Adrenal gland (tissue), 12 donors: ENCODE data around the gene CD163L1. TPM values are rescaled to one million over a fixed set of nuclear protein-coding genes. Genes with fewer than 3 reads are reported as not detected.

Source experiments
- DNase-seq, 7 donors: peaks; one replicate each; pipeline ENCODE4 v3.0.0-alpha.2; 2019 to 2020
- H3K27ac ChIP-seq, 5 donors: fragments of 200-600 bp; sonication (generic) in 4 of 5; 1 replicate in 3 of 5; 2 replicates in 2 of 5; pipeline versions ENCODE4 v1.5.1 to v1.8.0; 2016 to 2020; ENCODE audit warnings: mild to moderate bottlenecking in 1 of 5
- H3K27me3 ChIP-seq: fragments of 200-600 bp; 2 replicates; pipeline ENCODE4 v1.8.0; 2021
- H3K36me3 ChIP-seq, 2 donors: fragments of 200-600 bp; replicated peaks in 1 of 2; 1 replicate in 1 of 2; 2 replicates in 1 of 2; pipeline versions ENCODE4 v1.5.1 to v1.8.0; 2018 to 2022
- H3K4me1 ChIP-seq, 2 donors: fragments of 200-600 bp; replicated peaks in 1 of 2; 1 replicate in 1 of 2; 2 replicates in 1 of 2; pipeline versions ENCODE4 v1.5.1 to v1.8.0; 2018 to 2021
- H3K4me3 ChIP-seq, 4 donors: fragments of 200-600 bp; sonication (generic) in 3 of 4; one replicate each; pipeline ENCODE4 v1.5.1; 2016 to 2018
- H3K9me3 ChIP-seq, 3 donors: fragments of 200-600 bp; sonication (generic) in 1 of 3; replicated peaks in 1 of 3; 1 replicate in 2 of 3; 2 replicates in 1 of 3; pipeline versions ENCODE4 v1.5.1 to v1.8.0; 2016 to 2021
- POLR2A ChIP-seq, 2 donors: fragments of 450-650 bp; IDR thresholded peaks; one replicate each; pipeline ENCODE4 v1.6.1; 2017; ENCODE audit warnings: antibody characterized with exemption in 2 of 2, mild to moderate bottlenecking in 2 of 2, moderate library complexity in 1 of 2
- WGBS, 4 donors: extraction: QIAGEN DNeasy Blood & Tissue Kit in 2 of 4; methylation state at CpG; one replicate each; pipeline versions ENCODE4 v1.1.5 to v1.1.7; 2013 to 2017; 5-methylcytosine and 5-hydroxymethylcytosine counted together
- intact Hi-C, 2 donors: fragments of 100-400 bp; cut with DNase I; formaldehyde crosslinking; loops; one replicate each; pipeline versions ENCODE4 v1.14.1 to v1.15.0; 2022 to 2023
- polyA plus RNA-seq, 3 donors: library from polyadenylated mRNA; stranded (reverse); fragments of 200-250 nt in 2 of 3; fragments of 350-450 nt in 1 of 3; fragmentation: Illumina TruSeq in 1 of 3; extraction: RNeasy Lipid Tissue Mini Kit (QIAGEN cat#74804) in 1 of 3; gene quantifications; one replicate each; pipeline ENCODE4 v1.2.3, GENCODE V29; 2013 to 2014
- total RNA-seq, 9 donors: library from RNA; depleted of rRNA in 4 of 9; stranded (reverse); fragments of >200 nt in 4 of 9; fragments of 120-200 nt in 1 of 9; fragmentation: NEBNext Ultra II Directional in 1 of 9; extraction: Animal tissue kit (Norgen Biotek cat#: 25700) in 1 of 9; gene quantifications; one replicate each; pipeline versions ENCODE4 v1.1.0 to v1.2.4, GENCODE V29; 2013 to 2023
- TF ChIP-seq, protein P1 (sequence below), 6 experiments: fragments of 450-650 bp in 4 of 6; fragments of 200-600 bp in 2 of 6; sonication (generic) in 1 of 6; IDR thresholded peaks; 1 replicate in 5 of 6; 2 replicates in 1 of 6; pipeline versions ENCODE4 v1.5.1 to v1.8.0; 2016 to 2021; ENCODE audit warnings: antibody characterized with exemption in 6 of 6, mild to moderate bottlenecking in 2 of 6, moderate library complexity in 1 of 6
- donor health status: healthy with polysubstance abuse.
- donor health status: Bipolar disorder and iron deficiency.
- donor health status: DM: yes; HTN: yes; CAD: no.
- donor health status: DM: no; HTN: no; CAD: no.
- donor health status: DM: no; HTN: no; CAD: no.
- donor health status: DM: yes; HTN: yes; CAD: no.

The CD163L1 gene
- total and polyA plus RNA-seq, 12 donors: 1.1 to 8.9 (median 4.0) TPM

GRCh38 chr12:7459973-7460372, 16.0 kb upstream of the CD163L1 start:
- 76 to 90% (median 77%) methylated on average over 2 to 3 of the region's 3 CpGs for WGBS, 4 donors
- intact Hi-C loops: loop anchor here in 1 of 2 donors (2.0 kb wide), 1 partner anchor 237 kb away; no protein-coding TSS in a partner anchor
- DNase-seq: no peak
- Histone ChIP-seq H3K27me3 (no peaks in the 10 kb centered on the region), H3K9me3 (no peaks in the 10 kb centered on the region), H3K36me3 (no peaks in the 10 kb centered on the region), H3K27ac (no peak overlapping the region), H3K4me1 (no peaks in the 10 kb centered on the region), H3K4me3 (no peak overlapping the region)
- TF ChIP-seq, protein P1, sequence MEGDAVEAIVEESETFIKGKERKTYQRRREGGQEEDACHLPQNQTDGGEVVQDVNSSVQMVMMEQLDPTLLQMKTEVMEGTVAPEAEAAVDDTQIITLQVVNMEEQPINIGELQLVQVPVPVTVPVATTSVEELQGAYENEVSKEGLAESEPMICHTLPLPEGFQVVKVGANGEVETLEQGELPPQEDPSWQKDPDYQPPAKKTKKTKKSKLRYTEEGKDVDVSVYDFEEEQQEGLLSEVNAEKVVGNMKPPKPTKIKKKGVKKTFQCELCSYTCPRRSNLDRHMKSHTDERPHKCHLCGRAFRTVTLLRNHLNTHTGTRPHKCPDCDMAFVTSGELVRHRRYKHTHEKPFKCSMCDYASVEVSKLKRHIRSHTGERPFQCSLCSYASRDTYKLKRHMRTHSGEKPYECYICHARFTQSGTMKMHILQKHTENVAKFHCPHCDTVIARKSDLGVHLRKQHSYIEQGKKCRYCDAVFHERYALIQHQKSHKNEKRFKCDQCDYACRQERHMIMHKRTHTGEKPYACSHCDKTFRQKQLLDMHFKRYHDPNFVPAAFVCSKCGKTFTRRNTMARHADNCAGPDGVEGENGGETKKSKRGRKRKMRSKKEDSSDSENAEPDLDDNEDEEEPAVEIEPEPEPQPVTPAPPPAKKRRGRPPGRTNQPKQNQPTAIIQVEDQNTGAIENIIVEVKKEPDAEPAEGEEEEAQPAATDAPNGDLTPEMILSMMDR (IDR thresholded peaks at IDR 0.05): no peak
- no peak for TF ChIP-seq POLR2A (IDR thresholded peaks at IDR 0.05)

DNA sequence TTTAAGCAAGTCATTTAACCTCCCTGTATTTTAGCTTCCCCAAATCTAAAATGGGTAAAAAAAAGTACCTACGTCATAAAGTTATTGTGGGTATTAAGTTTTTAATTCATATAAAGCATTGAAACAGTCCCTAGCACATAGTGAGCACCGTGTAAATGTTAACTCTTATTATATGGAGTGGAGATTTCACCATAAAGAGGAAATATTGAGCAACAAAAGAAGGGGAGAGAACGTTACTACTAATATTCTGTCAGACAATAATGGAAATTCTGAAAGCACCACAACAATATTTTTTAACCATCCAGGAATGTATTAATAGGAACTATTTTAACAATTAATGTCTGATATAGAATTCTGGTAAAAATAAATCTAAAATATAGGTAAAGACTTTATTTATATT, 7.8 kb upstream of the CD163L1 start:
- intact Hi-C loops: no loop called here
- no peaks in the 10 kb centered on the region for H3K27me3 ChIP-seq
- H3K4me1 ChIP-seq: no peaks in the 10 kb centered on the region
- no peaks in the 10 kb centered on the region for H3K9me3 ChIP-seq
- 47 to 61% (median 59%) methylated on average over 3 of the region's 3 CpGs for WGBS, 4 donors
- TF ChIP-seq, protein P1 (IDR thresholded peaks at IDR 0.05): no peak
- TF ChIP-seq POLR2A (IDR thresholded peaks at IDR 0.05): no peak
- DNase-seq: no peak
- H3K4me3 ChIP-seq: no peak overlapping the region
- no peak overlapping the region for H3K27ac ChIP-seq
- no peaks in the 10 kb centered on the region for H3K36me3 ChIP-seq

DNA sequence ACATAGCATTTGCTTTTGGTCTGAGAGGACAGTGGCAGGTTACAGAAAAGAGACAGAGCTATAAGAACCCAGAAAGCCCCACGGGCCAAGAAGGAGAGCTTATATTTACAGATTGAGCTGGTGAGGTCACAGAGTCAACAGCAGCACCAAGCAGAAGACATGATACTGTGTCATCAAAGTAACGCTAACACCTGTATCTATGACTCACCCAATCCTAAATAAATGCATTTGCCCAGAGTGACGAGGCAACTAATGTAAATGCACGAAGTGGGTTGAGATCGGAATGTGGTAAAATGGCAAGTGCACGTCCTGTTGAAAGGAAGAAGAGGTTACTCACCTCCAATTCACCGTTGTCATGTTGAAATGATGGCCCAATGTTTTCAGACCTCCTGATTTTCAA, 6.7 kb upstream of the CD163L1 start:
- Histone ChIP-seq H3K27me3 (no peaks in the 10 kb centered on the region), H3K27ac (no peak overlapping the region), H3K9me3 (no peaks in the 10 kb centered on the region), H3K36me3 (no peaks in the 10 kb centered on the region), H3K4me3 (no peak overlapping the region), H3K4me1 (no peaks in the 10 kb centered on the region)
- intact Hi-C loops: no loop called here
- TF ChIP-seq, protein P1 (IDR thresholded peaks at IDR 0.05): no peak
- no peak for TF ChIP-seq POLR2A (IDR thresholded peaks at IDR 0.05)
- no peak for DNase-seq
- WGBS, 4 donors: 80 to 86% (median 81%) methylated on average over 7 of the region's 7 CpGs

GRCh38 chr12:7448099-7448498, 4.1 kb upstream of the CD163L1 start:
- H3K4me1 ChIP-seq: no peaks in the 10 kb centered on the region
- H3K36me3 ChIP-seq: no peaks in the 10 kb centered on the region
- no peak overlapping the region for H3K4me3 ChIP-seq
- no peak overlapping the region for H3K27ac ChIP-seq
- no peaks in the 10 kb centered on the region for H3K27me3 ChIP-seq
- 71 to 84% (median 80%) methylated on average over 1 of the region's 1 CpG for WGBS, 4 donors
- DNase-seq: no peak
- intact Hi-C loops: no loop called here
- TF ChIP-seq, protein P1 (IDR thresholded peaks at IDR 0.05): no peak
- TF ChIP-seq POLR2A (IDR thresholded peaks at IDR 0.05): no peak
- no peaks in the 10 kb centered on the region for H3K9me3 ChIP-seq
